Measurements from ENCODE around the gene CCDC185.
"Not testable (repeated sequence)": the region's sequence is repeated elsewhere in the genome, so short reads cannot be mapped to it uniquely, and the experiment has no call there.

Gene CCDC185

GRCh38 chr1:223390618-223391017, 2.6 kb upstream of the CCDC185 start:
- FAIRE-seq (no peak), DNase-seq (ENCODE audit: insufficient read length, low spot score) (no peak)

DNA sequence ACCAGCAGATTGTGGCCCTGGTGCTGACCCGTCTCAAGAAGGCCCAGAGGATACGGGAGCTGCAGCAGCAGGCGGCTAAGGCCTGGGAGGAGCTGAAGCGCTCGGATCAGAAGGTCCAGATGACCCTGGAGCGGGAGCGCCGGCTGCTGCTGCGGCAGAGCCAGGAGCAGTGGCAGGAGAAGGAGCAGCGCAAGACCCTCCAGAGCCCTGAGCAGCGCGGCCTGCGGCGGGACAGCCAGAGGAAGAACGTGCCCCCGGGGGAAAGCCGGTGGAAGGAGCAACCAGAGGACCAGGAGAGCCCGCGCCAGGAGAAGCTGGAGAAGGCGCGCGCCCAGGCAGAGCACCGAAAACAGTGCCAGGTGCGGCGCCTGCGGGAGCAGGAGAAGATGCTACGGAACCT, 1.0 kb downstream of the CCDC185 start:
- no peak for DNase-seq (ENCODE audit: insufficient read length, low spot score)
- FAIRE-seq = no peak

DNA sequence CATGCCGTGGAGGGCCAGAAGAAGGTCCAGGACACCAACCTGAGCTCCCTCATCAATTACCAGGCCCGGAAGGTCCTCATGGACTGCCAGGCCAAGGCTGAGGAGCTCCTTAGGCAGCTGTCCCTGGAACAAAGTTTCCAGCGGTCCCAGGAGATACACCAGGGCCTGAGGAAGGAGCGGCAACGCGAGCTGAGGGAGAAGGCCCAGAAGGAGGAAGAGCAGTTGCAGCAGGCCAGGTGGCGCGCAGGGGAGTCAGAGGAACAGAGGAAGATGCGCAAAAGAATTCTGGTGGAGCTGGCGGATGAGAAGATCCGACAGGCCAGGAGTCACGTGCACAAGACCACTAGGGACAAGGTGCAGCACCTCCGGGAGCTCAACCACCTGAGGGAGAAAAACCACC, 1.5 kb downstream of the CCDC185 start:
- DNase-seq (ENCODE audit: insufficient read length, low spot score) = no peak
- no peak for FAIRE-seq

GRCh38 chr1:223399393-223399792, 6.2 kb downstream of the CCDC185 start:
- DNase-seq (ENCODE audit: insufficient read length, low spot score); FAIRE-seq: not testable (repeated sequence)

DNA sequence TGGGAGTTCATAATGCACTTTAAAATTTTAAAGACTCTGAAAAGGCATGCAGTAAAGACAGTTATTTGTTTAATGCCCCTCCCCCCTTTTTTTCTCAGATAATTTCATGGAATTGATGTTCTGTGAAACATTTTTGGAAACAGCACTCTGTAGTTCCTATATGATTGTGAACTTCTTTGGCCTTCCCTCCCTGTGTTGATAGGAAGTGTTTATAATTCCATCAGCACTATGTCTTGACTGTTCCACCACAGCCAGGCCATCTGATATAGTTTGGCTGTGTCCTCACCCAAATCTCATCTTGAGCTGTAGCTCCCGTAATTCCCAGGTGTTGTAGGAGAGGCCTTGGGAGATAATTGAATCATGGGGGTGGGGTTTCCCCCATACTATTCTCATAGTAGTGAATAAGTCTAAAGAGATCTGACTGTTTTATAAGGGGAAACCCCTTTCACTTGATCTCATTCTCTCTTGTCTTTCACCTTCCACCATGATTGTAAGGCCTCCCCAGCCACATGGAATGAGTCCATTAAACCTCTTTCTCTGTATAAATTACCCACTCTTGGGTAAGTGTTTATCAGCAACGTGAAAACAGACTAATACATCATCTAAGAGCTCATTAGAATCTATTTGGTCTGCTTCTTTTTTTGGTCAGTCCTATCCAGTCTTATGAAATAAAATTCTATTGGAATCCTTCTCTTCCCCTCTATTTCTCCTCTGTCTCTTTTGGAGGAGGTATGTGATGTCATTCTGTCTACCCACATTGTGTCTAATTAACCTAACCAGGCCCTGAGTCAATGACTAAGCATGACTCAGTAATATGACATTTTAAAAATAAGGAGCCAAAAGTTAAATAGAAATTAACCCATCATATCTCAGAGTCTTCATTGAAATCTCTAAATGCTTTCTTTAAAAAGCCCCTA, 8.9 kb downstream of the CCDC185 start:
- FAIRE-seq (no peak), DNase-seq (ENCODE audit: insufficient read length, low spot score) (no peak)

- DNase-seq (ENCODE audit: insufficient read length, low spot score) = no peak
- no peak for FAIRE-seq
These were observed 9.6 kb downstream of the CCDC185 start for GRCh38 chr1:223402790-223403142.

- DNase-seq (ENCODE audit: insufficient read length, low spot score) (no peak), FAIRE-seq (no peak)
These were observed 10.1 kb downstream of the CCDC185 start for GRCh38 chr1:223403184-223403815.

DNA sequence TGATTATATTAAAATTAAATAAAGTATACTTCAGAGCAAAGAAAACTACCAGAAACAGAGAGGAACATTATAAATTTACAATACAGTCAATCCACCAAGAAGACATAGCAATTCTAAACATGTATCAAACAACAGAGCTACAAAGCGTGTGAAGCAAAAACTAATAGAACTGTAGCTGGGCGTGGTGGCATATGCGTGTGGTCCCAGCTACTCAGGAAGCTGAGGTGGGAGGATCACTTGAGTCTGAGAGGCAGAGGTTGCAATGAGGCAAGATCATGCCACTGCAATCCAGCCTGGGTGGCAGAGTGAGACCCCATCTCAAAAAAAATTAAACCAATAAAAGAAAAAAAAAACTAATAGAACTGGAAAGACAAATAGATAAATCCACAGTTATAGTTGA, 12.3 kb downstream of the CCDC185 start:
- DNase-seq (ENCODE audit: insufficient read length, low spot score) (no peak), FAIRE-seq (no peak)

DNA sequence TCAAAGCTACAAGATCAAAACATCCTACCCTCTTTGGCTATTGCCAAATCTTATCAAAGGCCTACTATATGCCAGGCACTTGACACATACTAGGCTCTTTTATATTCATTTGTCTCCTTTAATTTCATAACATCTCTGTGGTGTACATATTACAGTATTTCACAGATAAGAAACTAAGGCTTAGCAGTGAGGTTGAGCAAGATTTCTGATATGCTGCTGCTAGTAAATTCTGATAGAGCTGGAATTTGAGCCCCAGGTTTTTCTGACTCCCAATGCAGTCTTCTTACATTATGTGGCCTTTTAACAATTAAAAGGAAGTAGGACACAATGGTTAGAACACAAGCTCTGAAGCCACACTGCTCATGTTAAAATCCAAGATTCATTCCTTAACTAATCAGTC, 16.8 kb downstream of the CCDC185 start:
- FAIRE-seq (no peak), DNase-seq (ENCODE audit: insufficient read length, low spot score) (no peak)

GRCh38 chr1:223411309-223411708, 18.1 kb downstream of the CCDC185 start:
- FAIRE-seq (no peak), DNase-seq (ENCODE audit: insufficient read length, low spot score) (no peak)

- FAIRE-seq = no peak
- no peak for DNase-seq (ENCODE audit: insufficient read length, low spot score)
These were observed 18.5 kb downstream of the CCDC185 start for GRCh38 chr1:223411710-223412109.

- DNase-seq (ENCODE audit: insufficient read length, low spot score) (no peak), FAIRE-seq (no peak)
These were observed 20.0 kb downstream of the CCDC185 start for GRCh38 chr1:223413216-223413615.

- no peak for FAIRE-seq
- DNase-seq (ENCODE audit: insufficient read length, low spot score) = no peak
These were observed 24.2 kb downstream of the CCDC185 start for GRCh38 chr1:223417444-223417843.

DNA sequence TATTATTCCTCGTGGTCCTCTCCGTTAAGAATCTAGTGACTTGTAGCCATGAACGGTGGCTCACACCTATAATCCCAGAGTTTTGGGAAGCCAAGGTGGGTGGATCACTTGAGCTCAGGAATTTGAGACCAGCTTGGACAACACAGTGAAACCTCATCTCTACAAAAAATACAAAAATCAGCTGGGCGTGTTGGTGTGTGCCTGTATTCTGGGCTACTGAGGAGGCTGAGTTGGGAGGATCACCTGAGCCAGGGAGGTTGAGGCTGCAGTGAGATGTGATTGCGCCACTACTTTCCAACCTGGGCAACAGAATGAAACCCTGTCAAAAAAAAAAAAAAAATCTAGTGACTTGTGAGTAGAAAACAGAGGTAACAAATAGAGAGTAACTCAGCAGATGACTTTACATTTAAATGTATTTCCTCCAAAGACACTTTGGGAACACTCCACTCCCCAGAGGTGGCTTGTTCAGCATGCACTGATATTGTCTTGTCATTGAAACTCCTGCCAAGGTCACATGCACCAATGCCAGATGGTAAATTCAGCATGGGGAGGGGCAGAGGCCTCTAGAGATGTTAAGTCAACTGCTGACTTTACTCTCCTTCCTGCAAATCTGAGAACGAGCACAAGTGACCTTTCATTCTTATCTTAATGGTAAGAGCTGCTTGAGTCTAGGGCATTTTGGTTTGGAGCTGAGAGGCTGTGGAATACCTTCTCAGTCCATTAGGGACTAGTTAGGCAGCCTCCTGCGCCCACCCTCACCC, 24.9 kb downstream of the CCDC185 start:
- no peak for FAIRE-seq
- DNase-seq (ENCODE audit: insufficient read length, low spot score) = no peak

DNA sequence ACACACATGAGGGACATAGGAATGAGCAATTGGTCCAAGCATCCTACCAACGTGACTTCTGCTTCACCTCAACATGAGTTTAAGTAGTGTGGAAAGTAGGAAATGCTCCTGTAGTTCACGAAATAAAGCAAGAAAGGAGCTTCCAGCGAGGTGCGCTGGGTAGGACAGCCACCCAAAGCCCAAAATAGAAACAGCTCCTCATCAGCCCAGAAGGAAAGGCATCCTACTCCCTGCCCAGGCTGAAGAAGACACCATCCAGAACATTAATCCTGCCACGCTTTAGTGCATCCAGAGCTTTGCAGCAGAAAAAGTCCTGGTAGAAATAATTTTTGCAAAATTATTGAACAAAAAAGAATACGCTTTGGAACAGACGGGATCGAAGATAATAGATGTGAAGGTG, 25.9 kb downstream of the CCDC185 start:
- DNase-seq (ENCODE audit: insufficient read length, low spot score) (no peak), FAIRE-seq (no peak)

GRCh38 chr1:223419561-223419960, 26.3 kb downstream of the CCDC185 start:
- DNase-seq (ENCODE audit: insufficient read length, low spot score) (no peak), FAIRE-seq (no peak)

- no peak for FAIRE-seq
- no peak for DNase-seq (ENCODE audit: insufficient read length, low spot score)
These were observed 27.8 kb downstream of the CCDC185 start for GRCh38 chr1:223421025-223421424.

DNA sequence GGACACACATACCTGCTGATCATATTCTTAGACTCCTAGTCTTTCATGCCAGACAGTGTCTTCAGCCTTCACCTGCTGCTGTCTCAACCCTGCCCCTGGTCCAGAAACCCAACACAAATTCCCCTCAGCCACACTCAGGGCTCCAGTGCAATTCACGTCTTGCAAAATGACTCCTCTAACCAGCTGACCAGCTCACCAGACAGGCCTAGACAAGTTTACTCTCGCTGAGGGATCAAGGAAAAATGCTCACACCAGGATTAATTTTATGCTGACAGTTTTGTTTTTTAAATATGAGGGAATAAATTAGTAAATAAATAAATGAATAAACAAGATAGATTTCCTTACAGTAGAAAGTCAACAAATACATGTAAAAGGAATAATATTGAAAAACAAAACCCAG, 28.5 kb downstream of the CCDC185 start:
- FAIRE-seq (no peak), DNase-seq (ENCODE audit: insufficient read length, low spot score) (no peak)

GRCh38 chr1:223422911-223423310, 29.7 kb downstream of the CCDC185 start:
- no peak for FAIRE-seq
- DNase-seq (ENCODE audit: insufficient read length, low spot score) = no peak

DNA sequence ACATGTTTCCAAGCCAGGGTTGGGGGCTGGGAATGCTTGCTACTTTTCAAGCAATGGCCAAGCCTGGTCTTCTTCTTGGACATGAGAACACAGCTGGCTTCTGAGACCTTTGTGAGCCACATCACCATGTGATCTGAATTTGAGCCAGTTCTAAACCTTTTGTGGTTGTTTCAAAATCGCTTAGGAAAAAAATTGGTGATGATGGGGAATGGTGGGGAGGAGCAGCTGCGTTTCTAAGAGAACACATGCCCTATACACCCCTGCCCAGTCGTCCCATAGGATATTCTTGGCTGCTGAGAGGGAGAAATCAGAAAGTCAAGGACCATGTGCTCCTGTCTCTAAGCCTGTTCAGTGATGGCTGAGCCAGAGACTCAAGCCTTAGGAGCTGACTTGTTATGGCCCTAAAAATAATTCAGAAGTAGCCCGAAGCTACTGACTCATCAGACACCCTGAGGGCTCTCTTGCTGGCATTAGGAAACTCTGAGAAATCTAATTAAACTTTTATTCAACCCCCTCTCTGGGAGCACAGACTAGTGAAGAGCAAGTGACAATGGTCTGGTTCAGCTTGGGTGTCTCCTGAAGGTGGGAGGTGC, 30.5 kb downstream of the CCDC185 start:
- no peak for DNase-seq (ENCODE audit: insufficient read length, low spot score)
- FAIRE-seq = no peak

GRCh38 chr1:223425550-223425949, 32.3 kb downstream of the CCDC185 start:
- FAIRE-seq (no peak), DNase-seq (ENCODE audit: insufficient read length, low spot score) (no peak)

All from HTR-8/SVneo (cell line).